Fibroblast of the aortic adventitia (primary cell): ENCODE data around the gene LSM14A. TPM values are rescaled to one million over a fixed set of nuclear protein-coding genes. Genes with fewer than 3 reads are reported as not detected.

Experiments
- DNase-seq: peaks from one replicate; pipeline ENCODE4 v3.0.0-alpha.2; 2010; ENCODE audit warnings: low read depth
- H3K4me3 ChIP-seq: 2 replicates; pipeline ENCODE4 v1.5.1; 2011; ENCODE audit warnings: low read depth, mild to moderate bottlenecking, control low read depth, low read length, moderate library complexity
- total RNA-seq: library from RNA; depleted of rRNA; stranded (reverse); fragments of >200 nt; gene quantifications from 2 replicates; pipeline ENCODE4 v1.2.3, GENCODE V29; 2012; ENCODE audit warnings: low replicate concordance
- TF ChIP-seq, protein P1 (sequence below): IDR thresholded peaks from 2 replicates; pipeline ENCODE4 v1.5.1; 2011; ENCODE audit warnings: mild to moderate bottlenecking, low read length, control low read depth, inconsistent platforms; ENCODE audit not compliant: insufficient read depth

The LSM14A gene
- total RNA-seq, 1 donor: 55.5 TPM

DNA sequence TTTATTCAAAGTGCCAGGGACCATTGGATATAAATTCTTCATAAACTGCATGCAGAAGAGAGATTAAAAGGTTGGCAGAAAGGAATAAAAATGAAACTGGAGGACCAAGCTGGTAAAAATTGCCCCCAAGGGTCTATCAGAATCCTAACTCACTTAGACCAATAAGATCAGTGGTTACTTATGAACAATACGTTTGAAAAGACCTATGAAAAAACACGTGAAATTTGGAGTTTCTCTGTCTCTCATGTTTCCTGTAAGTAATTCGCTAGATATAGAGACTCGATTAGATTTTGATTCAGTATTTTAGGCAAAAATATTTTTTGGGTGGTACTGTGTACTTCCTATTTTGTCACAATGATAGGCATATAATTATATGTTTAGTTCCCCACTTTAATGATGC, 104.9 kb downstream of the LSM14A start:
- no peak for DNase-seq
- TF ChIP-seq, protein P1, sequence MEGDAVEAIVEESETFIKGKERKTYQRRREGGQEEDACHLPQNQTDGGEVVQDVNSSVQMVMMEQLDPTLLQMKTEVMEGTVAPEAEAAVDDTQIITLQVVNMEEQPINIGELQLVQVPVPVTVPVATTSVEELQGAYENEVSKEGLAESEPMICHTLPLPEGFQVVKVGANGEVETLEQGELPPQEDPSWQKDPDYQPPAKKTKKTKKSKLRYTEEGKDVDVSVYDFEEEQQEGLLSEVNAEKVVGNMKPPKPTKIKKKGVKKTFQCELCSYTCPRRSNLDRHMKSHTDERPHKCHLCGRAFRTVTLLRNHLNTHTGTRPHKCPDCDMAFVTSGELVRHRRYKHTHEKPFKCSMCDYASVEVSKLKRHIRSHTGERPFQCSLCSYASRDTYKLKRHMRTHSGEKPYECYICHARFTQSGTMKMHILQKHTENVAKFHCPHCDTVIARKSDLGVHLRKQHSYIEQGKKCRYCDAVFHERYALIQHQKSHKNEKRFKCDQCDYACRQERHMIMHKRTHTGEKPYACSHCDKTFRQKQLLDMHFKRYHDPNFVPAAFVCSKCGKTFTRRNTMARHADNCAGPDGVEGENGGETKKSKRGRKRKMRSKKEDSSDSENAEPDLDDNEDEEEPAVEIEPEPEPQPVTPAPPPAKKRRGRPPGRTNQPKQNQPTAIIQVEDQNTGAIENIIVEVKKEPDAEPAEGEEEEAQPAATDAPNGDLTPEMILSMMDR: no peak
- H3K4me3 ChIP-seq: no peak overlapping the region

DNA sequence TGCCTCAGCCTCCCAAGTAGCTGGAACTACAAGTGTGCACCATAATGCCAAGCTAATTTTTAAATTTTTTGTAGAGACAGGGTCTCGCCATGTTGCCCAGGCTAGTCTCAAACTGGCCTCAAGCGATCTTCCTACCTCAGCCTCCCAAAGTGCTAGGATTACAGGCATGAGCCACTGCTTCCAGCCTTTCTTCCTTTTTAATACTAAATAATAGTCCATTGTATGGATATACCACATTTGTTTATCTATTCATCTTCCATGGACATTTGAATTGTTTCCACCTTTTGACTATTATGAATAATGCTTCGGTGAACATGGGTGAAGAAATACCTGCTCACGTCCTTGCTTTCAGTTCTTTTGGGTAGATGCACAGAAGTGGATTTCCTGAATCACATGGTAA, 106.5 kb downstream of the LSM14A start:
- TF ChIP-seq, protein P1: no peak
- H3K4me3 ChIP-seq: no peak overlapping the region
- no peak for DNase-seq

Other genes starting within 250 kb of the LSM14A start
- 8.0 and 13.9 TPM in 2 replicates for gene GARRE1, start 82.0 kb downstream of the LSM14A start, total RNA-seq
- gene GPI, start 192.7 kb downstream of the LSM14A start, total RNA-seq: 127 and 132 TPM in 2 replicates
- gene PDCD2L, start 231.9 kb downstream of the LSM14A start, total RNA-seq: 6.7 and 8.0 TPM in 2 replicates